ENCODE data around the gene OR2B2.

OR2B2 gene

GRCh38 chr6:27893836-27894807 is 18.1 kb downstream of the OR2B2 start:
- peak; percentile 49 to 77 for DNase-seq (ENCODE audit: extremely low read depth in 1 of 2, low read depth in 1 of 2)

GRCh38 chr6:27893059-27893835 is 18.9 kb downstream of the OR2B2 start:
- DNase-seq (ENCODE audit: extremely low read depth in 1 of 2, low read depth in 1 of 2), result peak; percentile 76 to 86

- no peak for DNase-seq (ENCODE audit: extremely low read depth in 1 of 2, low read depth in 1 of 2)
These were observed 19.5 kb downstream of the OR2B2 start for GRCh38 chr6:27892649-27893058.

DNA sequence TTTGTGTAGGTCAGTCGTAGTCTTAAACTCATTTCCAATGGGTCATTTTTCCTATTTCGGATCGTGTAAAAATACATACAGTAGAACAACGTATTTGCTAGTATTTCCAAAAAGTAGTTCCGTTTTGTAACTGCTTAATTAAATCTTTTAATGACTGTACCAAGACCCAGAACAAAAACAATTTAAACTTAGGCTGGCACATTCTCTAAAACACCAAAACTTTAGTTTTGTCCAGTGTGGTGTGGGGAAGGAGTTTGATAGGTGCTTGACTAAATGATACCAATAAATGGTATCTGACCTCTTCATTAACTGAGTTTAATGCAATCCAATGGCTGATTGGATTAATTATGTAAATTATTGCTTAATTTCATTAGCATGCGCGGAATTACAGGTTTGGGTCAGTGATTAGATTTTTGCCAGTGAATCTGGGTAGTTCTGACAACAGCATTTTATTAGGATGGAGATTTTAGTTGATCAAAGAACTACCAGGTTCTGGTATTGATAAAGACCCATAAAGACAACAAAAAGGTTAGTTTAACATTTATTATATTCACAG is 20.8 kb downstream of the OR2B2 start:
- DNase-seq (ENCODE audit: extremely low read depth in 1 of 2, low read depth in 1 of 2), result no peak

DNA sequence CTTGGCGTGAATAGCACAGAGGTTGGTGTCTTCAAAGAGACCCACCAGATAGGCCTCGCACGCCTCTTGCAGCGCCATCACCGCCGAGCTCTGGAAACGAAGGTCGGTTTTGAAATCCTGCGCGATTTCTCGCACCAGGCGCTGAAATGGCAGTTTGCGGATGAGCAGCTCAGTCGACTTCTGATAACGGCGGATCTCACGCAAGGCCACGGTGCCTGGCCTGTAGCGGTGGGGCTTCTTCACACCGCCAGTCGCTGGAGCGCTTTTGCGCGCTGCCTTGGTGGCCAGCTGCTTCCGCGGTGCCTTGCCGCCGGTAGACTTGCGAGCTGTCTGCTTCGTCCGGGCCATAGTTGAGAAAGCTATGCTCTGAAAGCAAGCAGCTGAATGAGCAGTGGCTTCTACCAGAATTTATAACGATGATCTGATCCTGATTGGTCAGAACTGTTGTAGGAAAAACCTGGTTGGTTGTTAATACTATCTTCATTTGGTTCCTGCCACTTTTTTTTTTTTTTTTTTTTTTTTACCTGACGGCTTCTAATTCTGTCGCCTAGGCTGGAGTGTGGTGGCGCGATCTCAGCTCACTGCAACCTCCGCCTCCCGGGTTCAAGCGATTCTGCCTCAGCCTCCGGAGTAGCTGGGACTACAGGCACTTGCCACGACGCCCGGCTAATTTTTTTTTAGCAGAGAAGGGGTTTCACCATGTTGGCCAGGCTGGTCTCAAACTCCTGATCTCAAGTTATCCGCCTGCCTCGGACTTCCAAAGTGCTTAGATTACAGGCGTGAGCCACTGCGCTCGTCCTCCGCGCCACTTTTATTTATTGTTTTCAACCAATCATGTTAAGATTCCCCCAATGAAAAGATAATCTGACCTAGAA is 21.5 kb downstream of the OR2B2 start:
- DNase-seq (ENCODE audit: extremely low read depth in 1 of 2, low read depth in 1 of 2), result peak; percentile 64 to 74

DNA sequence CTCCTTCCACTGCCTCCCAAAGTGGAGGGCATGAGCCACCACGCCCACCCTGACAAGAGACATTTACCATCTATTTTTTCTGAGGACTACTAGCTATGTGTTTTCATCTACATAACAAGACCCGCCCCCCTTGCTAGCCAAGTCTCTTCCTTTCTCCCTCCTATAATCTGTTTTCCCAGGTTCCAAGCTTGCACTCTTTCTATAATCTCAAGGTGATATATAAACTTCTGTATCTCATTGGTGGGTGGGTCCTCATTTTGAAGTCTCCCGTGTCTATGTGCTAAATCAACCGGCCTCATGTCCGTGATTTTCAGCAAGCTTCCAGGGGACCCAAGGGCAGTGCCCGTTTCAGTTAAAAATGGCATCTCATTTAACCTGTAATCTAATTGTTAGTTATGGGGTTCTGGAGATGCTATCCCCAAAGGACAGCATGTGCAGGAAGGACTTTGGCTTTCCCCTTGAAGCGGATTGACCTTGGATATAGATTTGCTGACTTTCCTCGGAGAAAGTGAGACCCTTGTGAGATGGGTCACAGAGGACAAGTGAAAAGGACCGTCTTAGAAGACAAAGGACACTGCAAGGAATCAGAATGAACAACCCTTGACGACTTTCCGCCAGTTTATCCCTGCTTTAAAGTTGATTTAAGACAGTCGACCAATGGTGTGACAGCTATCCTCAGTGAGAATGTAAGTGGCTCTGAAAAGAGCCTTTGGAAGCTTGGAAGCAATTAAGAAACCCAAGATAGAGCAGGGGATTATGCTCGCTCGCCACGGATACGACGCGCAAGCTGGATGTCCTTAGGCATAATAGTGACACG is 22.4 kb downstream of the OR2B2 start:
- no peak for DNase-seq (ENCODE audit: extremely low read depth in 1 of 2, low read depth in 1 of 2)

- no peak for DNase-seq (ENCODE audit: extremely low read depth in 1 of 2, low read depth in 1 of 2)
These were observed 22.9 kb downstream of the OR2B2 start for GRCh38 chr6:27889275-27889627.

GRCh38 chr6:27888566-27888965 is 23.6 kb downstream of the OR2B2 start:
- no peak for DNase-seq (ENCODE audit: extremely low read depth in 1 of 2, low read depth in 1 of 2)

GRCh38 chr6:27886073-27886472 is 26.1 kb downstream of the OR2B2 start:
- DNase-seq (ENCODE audit: extremely low read depth in 1 of 2, low read depth in 1 of 2), result no peak

DNA sequence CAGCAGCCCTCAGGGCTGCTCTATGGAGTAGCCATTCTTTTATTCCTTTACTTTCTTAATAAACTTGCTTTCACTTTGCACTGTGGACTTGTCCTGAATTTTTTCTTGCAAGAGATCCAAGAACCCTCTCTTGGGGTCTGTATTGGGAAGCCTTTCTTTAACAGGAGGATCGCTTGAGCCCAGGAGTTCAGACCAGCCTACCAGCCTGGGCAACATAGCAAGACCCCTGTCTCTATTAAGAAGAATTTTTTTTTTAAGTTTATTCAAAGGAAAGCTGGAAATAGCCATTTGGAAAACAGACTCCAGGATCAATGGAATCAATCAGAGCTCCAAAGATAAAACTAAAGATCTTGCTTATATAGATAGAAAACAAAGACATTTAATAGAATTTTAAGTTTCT is 29.1 kb downstream of the OR2B2 start:
- DNase-seq (ENCODE audit: extremely low read depth in 1 of 2, low read depth in 1 of 2), result no peak

DNA sequence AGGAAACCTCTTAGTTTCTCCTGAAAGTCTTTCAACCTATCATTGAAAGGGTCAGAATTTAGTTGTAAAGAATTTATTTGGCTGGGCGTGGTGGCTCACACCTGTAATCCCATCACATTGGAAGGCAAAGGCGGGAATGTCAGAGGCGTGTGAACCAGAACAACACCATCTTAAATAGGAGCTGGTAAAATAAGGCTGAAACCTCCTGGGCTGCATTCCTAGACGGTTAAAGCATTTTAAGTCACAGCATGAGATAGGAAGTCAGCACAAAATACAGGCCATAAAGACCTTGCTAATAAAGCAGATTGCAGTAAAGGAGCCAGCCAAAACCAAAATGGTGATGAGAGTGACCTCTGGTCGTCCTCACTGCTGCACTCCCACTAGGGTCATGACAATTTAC is 29.6 kb downstream of the OR2B2 start:
- DNase-seq (ENCODE audit: extremely low read depth in 1 of 2, low read depth in 1 of 2), result no peak

DNA sequence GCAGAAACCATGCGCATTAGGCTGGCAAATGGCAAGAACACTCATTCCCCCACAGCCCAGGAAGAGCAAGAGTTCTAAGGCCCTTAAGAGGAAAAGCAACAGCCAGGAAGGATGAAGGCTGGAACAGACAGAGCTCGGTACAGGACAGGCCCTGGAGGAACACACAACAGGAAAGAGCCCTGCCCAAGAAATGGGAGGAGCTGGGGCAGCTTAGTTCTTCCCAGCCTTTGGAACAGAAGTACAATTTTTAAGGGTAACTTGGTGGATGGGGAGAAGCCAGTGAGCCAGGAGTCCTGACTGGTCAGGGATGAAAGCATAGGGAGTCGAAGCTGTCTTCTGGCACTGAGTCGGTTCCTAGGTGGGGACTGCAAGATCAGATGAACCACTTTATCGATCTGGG is 32.4 kb downstream of the OR2B2 start:
- DNase-seq (ENCODE audit: extremely low read depth in 1 of 2, low read depth in 1 of 2), result no peak

GRCh38 chr6:27874016-27874415 is 38.2 kb downstream of the OR2B2 start:
- no peak for DNase-seq (ENCODE audit: extremely low read depth in 1 of 2, low read depth in 1 of 2)

- peak in 1 of 2 donors; percentile 75 for DNase-seq (ENCODE audit: extremely low read depth in 1 of 2, low read depth in 1 of 2)
These were observed 38.9 kb downstream of the OR2B2 start for GRCh38 chr6:27873021-27873940.

DNA sequence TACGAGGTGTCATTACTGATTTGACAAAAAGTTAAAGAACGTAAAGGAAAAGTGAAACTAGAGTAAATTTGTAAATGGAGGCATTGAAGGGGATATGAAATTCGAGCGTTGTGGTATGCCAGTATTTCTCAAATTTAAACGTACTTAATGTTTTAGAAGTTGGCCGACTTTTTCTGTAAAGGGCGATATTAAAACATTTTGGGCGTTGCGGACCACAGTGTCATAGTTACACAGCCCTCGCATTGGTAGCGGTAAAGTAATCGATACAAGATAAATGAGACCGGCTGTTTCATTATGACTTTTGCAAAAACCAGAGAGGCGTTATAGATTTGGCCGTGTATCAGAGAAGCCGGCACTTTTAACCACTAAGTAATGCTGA is 39.6 kb downstream of the OR2B2 start:
- no peak for DNase-seq (ENCODE audit: extremely low read depth in 1 of 2, low read depth in 1 of 2)

GRCh38 chr6:27871924-27872638 is 40.1 kb downstream of the OR2B2 start:
- DNase-seq (ENCODE audit: extremely low read depth in 1 of 2, low read depth in 1 of 2), result peak in 1 of 2 donors; percentile 74

GRCh38 chr6:27870291-27870870 is 41.8 kb downstream of the OR2B2 start:
- no peak for DNase-seq (ENCODE audit: extremely low read depth in 1 of 2, low read depth in 1 of 2)

GRCh38 chr6:27868311-27868710 is 43.9 kb downstream of the OR2B2 start:
- no peak for DNase-seq (ENCODE audit: extremely low read depth in 1 of 2, low read depth in 1 of 2)

All from stimulated activated CD8-positive, alpha-beta memory T cell treated with anti-CD3 and anti-CD28 coated beads, Interleukin-7, amount 100 ng/mL, for 48 hours (primary cell).